Nephron progenitor cell (in vitro differentiated cells): ENCODE results near the gene ALX1.

Source experiments
- DNase-seq: peaks from one replicate; pipeline ENCODE4 v3.0.0; 2021
- H3K27ac Mint-ChIP-seq: 2 replicates; pipeline ENCODE4 v1.8.0; 2021; ENCODE audit warnings: mild to moderate bottlenecking, moderate library complexity, mixed read lengths
- H3K27me3 Mint-ChIP-seq: 2 replicates; pipeline ENCODE4 v1.8.0; 2021; ENCODE audit warnings: mild to moderate bottlenecking, low read depth, mixed read lengths; ENCODE audit not compliant: poor library complexity
- H3K36me3 Mint-ChIP-seq: 2 replicates; pipeline ENCODE4 v1.8.0; 2021; ENCODE audit warnings: low read depth, mixed read lengths
- H3K4me1 Mint-ChIP-seq: 2 replicates; pipeline ENCODE4 v1.8.0; 2021; ENCODE audit warnings: mixed read lengths
- H3K4me3 Mint-ChIP-seq: 2 replicates; pipeline ENCODE4 v1.8.0; 2021; ENCODE audit warnings: mild to moderate bottlenecking, moderate library complexity, mixed read lengths
- H3K9me3 Mint-ChIP-seq: 2 replicates; pipeline ENCODE4 v1.8.0; 2021; ENCODE audit warnings: mild to moderate bottlenecking, moderate library complexity, mixed read lengths
- CTCF ChIP-seq: fragments of 200-600 bp; sonication (generic); IDR thresholded peaks from 2 replicates; pipeline ENCODE4 v1.5.0; 2021; ENCODE audit warnings: antibody characterized with exemption

The ALX1 gene

GRCh38 chr12:85283560-85283959, 3.5 kb downstream of the ALX1 start:
- no peak for DNase-seq
- H3K27ac Mint-ChIP-seq: no peak overlapping the region
- H3K4me1 Mint-ChIP-seq: peaks cover 33% of the 10 kb centered on the region
- no peaks in the 10 kb centered on the region for H3K36me3 Mint-ChIP-seq
- H3K4me3 Mint-ChIP-seq: peak overlapping the region; percentile 32
- H3K27me3 Mint-ChIP-seq: peaks cover 12% of the 10 kb centered on the region
- no peak for TF ChIP-seq CTCF
- H3K9me3 Mint-ChIP-seq: no peaks in the 10 kb centered on the region

GRCh38 chr12:85296362-85296761, 16.3 kb downstream of the ALX1 start:
- Mint-ChIP-seq H3K27ac (no peak overlapping the region), H3K4me1 (no peaks in the 10 kb centered on the region), H3K9me3 (no peaks in the 10 kb centered on the region), H3K36me3 (no peaks in the 10 kb centered on the region), H3K4me3 (no peak overlapping the region), H3K27me3 (no peaks in the 10 kb centered on the region)
- no peak for TF ChIP-seq CTCF
- DNase-seq: no peak

GRCh38 chr12:85299053-85299452, 19.0 kb downstream of the ALX1 start:
- Mint-ChIP-seq H3K36me3 (peaks cover 5% of the 10 kb centered on the region), H3K27me3 (no peaks in the 10 kb centered on the region), H3K27ac (no peak overlapping the region), H3K9me3 (no peaks in the 10 kb centered on the region), H3K4me1 (no peaks in the 10 kb centered on the region), H3K4me3 (no peak overlapping the region)
- no peak for DNase-seq
- no peak for TF ChIP-seq CTCF

- H3K27me3 Mint-ChIP-seq: no peaks in the 10 kb centered on the region
- H3K27ac Mint-ChIP-seq: no peak overlapping the region
- no peak for DNase-seq
- peaks cover 5% of the 10 kb centered on the region for H3K36me3 Mint-ChIP-seq
- H3K9me3 Mint-ChIP-seq: no peaks in the 10 kb centered on the region
- no peak for TF ChIP-seq CTCF
- H3K4me3 Mint-ChIP-seq: no peak overlapping the region
- H3K4me1 Mint-ChIP-seq: no peaks in the 10 kb centered on the region
Measured at GRCh38 chr12:85301051-85301450, 21.0 kb downstream of the ALX1 start.

GRCh38 chr12:85308374-85308773, 28.4 kb downstream of the ALX1 start:
- Mint-ChIP-seq H3K27ac (peak overlapping the region; percentile 81), H3K27me3 (no peaks in the 10 kb centered on the region), H3K4me3 (no peak overlapping the region), H3K9me3 (peaks cover 4% of the 10 kb centered on the region), H3K36me3 (no peaks in the 10 kb centered on the region), H3K4me1 (peaks cover 28% of the 10 kb centered on the region)
- no peak for DNase-seq
- no peak for TF ChIP-seq CTCF

GRCh38 chr12:85309125-85309566, 29.1 kb downstream of the ALX1 start:
- Mint-ChIP-seq H3K4me3 (no peak overlapping the region), H3K27ac (peak overlapping the region; percentile 43)
- peak; percentile 4 for DNase-seq

More at GRCh38 chr12:85309125-85309566, 29.1 kb downstream of the ALX1 start:
- Mint-ChIP-seq H3K9me3 (peaks cover 7% of the 10 kb centered on the region), H3K27me3 (no peaks in the 10 kb centered on the region), H3K4me1 (peaks cover 28% of the 10 kb centered on the region), H3K36me3 (no peaks in the 10 kb centered on the region)
- no peak for TF ChIP-seq CTCF
